Mucosa of gallbladder (tissue), 1 donor: Measurements from ENCODE around the gene ZNF493. TPM values are rescaled to one million over a fixed set of nuclear protein-coding genes. Genes with fewer than 3 reads are reported as not detected.
A peak's percentile ranks its signal among the peaks of the same experiment; 100 is the strongest.

Experiments used
- DNase-seq: peaks from one replicate; pipeline ENCODE4 v3.0.0-alpha.2; 2020; ENCODE audit warnings: low spot score
- total RNA-seq: library from RNA; stranded (reverse); gene quantifications from one replicate; pipeline ENCODE4 v1.2.1, GENCODE V29; 2021
- donor health status: DM: no; HTN: no; CAD: no.

ZNF493 gene
- total RNA-seq, 1 donor from 2014 or later: 31.6 TPM

- DNase-seq: peak; percentile 64
Observed at GRCh38 chr19:21463449-21464105, 66.6 kb downstream of the ZNF493 start.

- DNase-seq: no peak
Observed at GRCh38 chr19:21466627-21467026, 69.7 kb downstream of the ZNF493 start.

- DNase-seq: no peak
Observed at GRCh38 chr19:21468791-21469190, 71.9 kb downstream of the ZNF493 start.

- DNase-seq: no peak
Observed at GRCh38 chr19:21472507-21472906, 75.6 kb downstream of the ZNF493 start.

- peak; percentile 85 for DNase-seq
Observed at GRCh38 chr19:21474671-21475181, 77.8 kb downstream of the ZNF493 start.

Other genes with a start within 250 kb of the ZNF493 start
- 13.0 TPM for gene ZNF708, start 67.7 kb upstream of the ZNF493 start, total RNA-seq
- 7.5 TPM for gene ZNF738, start 38.1 kb upstream of the ZNF493 start, total RNA-seq
- gene ZNF429, start 108.5 kb downstream of the ZNF493 start, total RNA-seq: 21.7 TPM